HS-5 (cell line): ENCODE measurements around the gene EPB41L4B.

ENCODE experiments used
- DNase-seq: peaks from one replicate; pipeline ENCODE4 v3.0.0-alpha.2; 2012; ENCODE audit warnings: low read depth

Gene EPB41L4B

GRCh38 chr9:109199676-109200075 is 121.2 kb downstream of the EPB41L4B start:
- DNase-seq, result no peak

- no peak for DNase-seq
These were observed 122.0 kb downstream of the EPB41L4B start for GRCh38 chr9:109198736-109199382.

- no peak for DNase-seq
These were observed 126.8 kb downstream of the EPB41L4B start for GRCh38 chr9:109193974-109194556.

- no peak for DNase-seq
These were observed 128.0 kb downstream of the EPB41L4B start for GRCh38 chr9:109192732-109193361.

- DNase-seq, result no peak
These were observed 129.1 kb downstream of the EPB41L4B start for GRCh38 chr9:109191746-109192145.

GRCh38 chr9:109190151-109190550 is 130.7 kb downstream of the EPB41L4B start:
- no peak for DNase-seq

- DNase-seq, result no peak
These were observed 133.9 kb downstream of the EPB41L4B start for GRCh38 chr9:109186857-109187520.

GRCh38 chr9:109182940-109183798 is 137.7 kb downstream of the EPB41L4B start:
- no peak for DNase-seq

GRCh38 chr9:109182550-109182939 is 138.3 kb downstream of the EPB41L4B start:
- no peak for DNase-seq

GRCh38 chr9:109181284-109181683 is 139.6 kb downstream of the EPB41L4B start:
- no peak for DNase-seq

- no peak for DNase-seq
These were observed 140.9 kb downstream of the EPB41L4B start for GRCh38 chr9:109179801-109180523.

- no peak for DNase-seq
These were observed 143.9 kb downstream of the EPB41L4B start for GRCh38 chr9:109176963-109177362.

- no peak for DNase-seq
These were observed 144.5 kb downstream of the EPB41L4B start for GRCh38 chr9:109176386-109176785.

GRCh38 chr9:109172935-109173334 is 147.9 kb downstream of the EPB41L4B start:
- DNase-seq, result no peak

GRCh38 chr9:109171926-109172325 is 148.9 kb downstream of the EPB41L4B start:
- peak; percentile 81 for DNase-seq

GRCh38 chr9:109168170-109168569 is 152.7 kb downstream of the EPB41L4B start:
- DNase-seq, result no peak

GRCh38 chr9:109167716-109168115 is 153.1 kb downstream of the EPB41L4B start:
- no peak for DNase-seq

- no peak for DNase-seq
These were observed 153.9 kb downstream of the EPB41L4B start, which contains the start of gene FRRS1L for GRCh38 chr9:109166771-109167601. FRRS1L (minus strand) TSS chr9:109167249; CDS start chr9:109167138, 111 bp downstream.

GRCh38 chr9:109166171-109166770 is 154.6 kb downstream of the EPB41L4B start:
- no peak for DNase-seq

GRCh38 chr9:109164042-109164441 is 156.8 kb downstream of the EPB41L4B start:
- no peak for DNase-seq
